HuH-7.5 (cell line): Measurements from ENCODE around the gene GTPBP1.
A peak's percentile ranks its signal among the peaks of the same experiment; 100 is the strongest.

Experiments
- DNase-seq: peaks from one replicate; pipeline ENCODE4 v3.0.0; 2011; ENCODE audit warnings: low spot score

The GTPBP1 gene

GRCh38 chr22:38727123-38727522, 21.4 kb downstream of the GTPBP1 start:
- DNase-seq, result no peak

GRCh38 chr22:38727530-38728451, 22.0 kb downstream of the GTPBP1 start:
- no peak for DNase-seq

GRCh38 chr22:38728871-38729796, 23.4 kb downstream of the GTPBP1 start:
- DNase-seq, result no peak

- DNase-seq, result no peak
Measured at GRCh38 chr22:38729946-38730345, 24.2 kb downstream of the GTPBP1 start.

- no peak for DNase-seq
Measured at GRCh38 chr22:38730411-38730871, 24.7 kb downstream of the GTPBP1 start.

DNA sequence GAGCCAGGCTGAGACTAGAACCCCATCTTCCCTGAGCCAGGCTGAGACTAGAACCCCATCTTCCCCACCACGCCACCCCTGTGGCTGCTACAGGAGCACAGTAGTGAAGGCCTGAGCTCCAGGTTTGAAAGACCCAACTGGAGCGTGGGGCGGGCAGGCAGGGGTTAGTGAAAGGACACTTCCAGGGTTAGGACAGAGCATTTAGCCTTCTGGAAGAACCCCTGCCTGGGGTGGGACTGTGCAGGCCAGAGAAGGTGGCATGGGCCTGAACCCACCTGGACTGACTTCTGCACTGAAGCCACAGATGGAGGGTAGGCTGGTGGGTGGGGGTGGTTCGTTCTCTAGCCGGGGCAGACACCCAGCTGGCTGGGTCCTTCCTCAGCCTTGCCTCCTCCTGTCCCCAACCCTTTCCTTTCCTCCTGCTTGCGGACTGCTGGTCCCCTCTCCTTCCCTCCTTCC, 26.0 kb downstream of the GTPBP1 start:
- DNase-seq, result no peak

- DNase-seq, result no peak
Measured at GRCh38 chr22:38732251-38732815, 26.6 kb downstream of the GTPBP1 start.

DNA sequence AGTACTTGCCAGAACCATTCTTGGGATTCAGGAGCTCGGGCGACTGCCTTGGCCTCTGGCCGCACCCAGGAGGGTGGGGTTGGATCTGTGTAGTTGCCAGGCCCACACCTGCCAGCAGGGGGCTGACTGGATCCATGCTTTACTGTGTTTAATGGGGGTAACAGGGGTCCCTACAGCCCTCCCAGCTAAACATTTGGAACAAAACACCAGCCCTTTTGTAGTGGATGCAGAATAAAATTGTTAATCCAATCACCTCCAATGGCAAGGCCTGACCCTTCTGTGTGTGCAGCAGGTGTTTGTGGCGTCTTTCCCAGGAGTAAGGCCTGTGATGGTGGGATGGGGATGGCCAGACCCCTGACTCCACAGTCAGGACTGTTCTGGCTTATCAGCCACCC, 27.6 kb downstream of the GTPBP1 start:
- peak; percentile 57 for DNase-seq

GRCh38 chr22:38733724-38734381, 28.1 kb downstream of the GTPBP1 start:
- no peak for DNase-seq

- no peak for DNase-seq
Measured at GRCh38 chr22:38734421-38735100, 28.8 kb downstream of the GTPBP1 start.

DNA sequence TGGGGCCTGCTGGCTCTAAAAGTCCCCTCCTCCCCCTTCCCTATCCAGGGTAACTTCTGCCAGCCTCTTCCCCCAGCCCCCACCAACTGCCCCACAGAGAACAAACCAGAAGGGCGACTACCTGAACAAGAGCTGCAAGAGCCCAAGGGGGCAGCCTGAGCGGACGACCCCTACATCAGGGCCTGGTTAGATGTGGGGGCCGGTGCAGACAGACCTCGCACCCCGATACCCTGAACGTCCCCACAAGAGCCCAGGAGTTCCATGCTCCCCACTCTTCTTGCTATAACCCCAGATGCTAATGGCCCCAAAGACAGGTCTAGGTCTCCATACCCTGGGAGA, 29.4 kb downstream of the GTPBP1 start:
- no peak for DNase-seq

GRCh38 chr22:38735465-38736256, 29.9 kb downstream of the GTPBP1 start:
- no peak for DNase-seq

- no peak for DNase-seq
Measured at GRCh38 chr22:38736257-38736570, 30.5 kb downstream of the GTPBP1 start.

- DNase-seq, result no peak
Measured at GRCh38 chr22:38737302-38738060, 31.7 kb downstream of the GTPBP1 start.

GRCh38 chr22:38738475-38739070, 32.8 kb downstream of the GTPBP1 start:
- DNase-seq, result no peak

GRCh38 chr22:38739300-38740055, 33.7 kb downstream of the GTPBP1 start:
- no peak for DNase-seq

DNA sequence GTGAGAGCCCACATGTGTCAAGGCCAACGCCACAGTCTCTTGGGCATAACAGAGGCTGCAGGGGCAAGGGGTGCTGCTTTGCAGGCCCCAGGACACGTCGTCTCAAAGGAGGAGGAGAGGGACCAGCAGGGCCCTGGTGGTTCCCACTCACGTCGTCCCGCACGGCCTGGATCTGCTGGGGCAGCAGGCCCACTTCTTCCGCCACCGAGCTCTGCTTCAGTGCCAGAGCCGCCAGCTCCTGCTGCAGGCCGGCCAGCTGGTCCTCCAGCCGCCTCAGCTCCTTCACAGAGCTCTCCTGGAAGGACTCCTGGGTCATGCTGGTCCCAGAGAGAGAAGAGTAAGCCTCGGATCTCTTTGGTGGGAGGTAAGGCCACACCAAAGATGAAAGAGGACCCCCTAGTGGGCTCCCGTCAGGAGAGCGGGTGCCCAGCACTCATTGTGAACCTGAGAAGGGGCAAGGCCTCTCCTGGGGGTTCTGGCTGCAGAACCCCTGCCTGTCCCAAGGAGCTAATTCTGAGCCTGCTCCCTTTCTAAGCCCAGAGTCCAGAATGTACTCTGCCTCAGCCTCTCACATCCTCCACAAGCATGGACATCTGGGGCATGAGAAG, 34.5 kb downstream of the GTPBP1 start:
- no peak for DNase-seq

- no peak for DNase-seq
Measured at GRCh38 chr22:38740754-38741153, 35.0 kb downstream of the GTPBP1 start.
